Measurements from ENCODE around the gene SLC25A21.

DNA sequence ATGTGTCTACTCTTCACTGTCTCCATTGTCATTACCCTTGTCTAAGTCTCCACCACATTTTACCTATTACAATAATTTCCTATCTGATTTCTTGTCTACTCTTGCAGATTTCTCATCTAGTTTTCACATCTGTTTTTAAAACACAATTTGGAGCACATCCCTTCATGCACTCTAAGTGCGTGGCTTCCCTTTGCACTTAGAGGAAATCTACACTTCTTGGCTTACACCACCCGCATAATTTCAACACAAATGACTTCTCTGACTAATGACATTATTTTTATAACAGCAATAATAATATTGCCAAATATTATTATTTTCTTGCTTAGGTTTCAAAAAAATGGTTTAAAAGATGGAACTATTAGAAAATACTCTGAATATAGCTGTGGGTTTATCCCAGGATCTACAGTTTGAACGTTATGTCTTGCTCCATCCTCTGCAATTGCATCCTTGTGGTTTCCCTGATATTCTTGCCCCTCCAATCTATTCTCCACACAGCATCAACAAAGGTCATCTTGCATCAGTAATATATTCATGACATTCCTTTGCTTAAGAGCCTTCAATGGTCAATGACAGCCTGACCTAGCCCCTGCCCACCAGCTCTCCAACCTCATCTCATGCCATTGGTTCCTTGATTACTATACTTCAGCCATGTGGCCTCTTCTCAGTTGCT lies 153.7 kb downstream of the SLC25A21 start:
- TF ChIP-seq, protein P1, sequence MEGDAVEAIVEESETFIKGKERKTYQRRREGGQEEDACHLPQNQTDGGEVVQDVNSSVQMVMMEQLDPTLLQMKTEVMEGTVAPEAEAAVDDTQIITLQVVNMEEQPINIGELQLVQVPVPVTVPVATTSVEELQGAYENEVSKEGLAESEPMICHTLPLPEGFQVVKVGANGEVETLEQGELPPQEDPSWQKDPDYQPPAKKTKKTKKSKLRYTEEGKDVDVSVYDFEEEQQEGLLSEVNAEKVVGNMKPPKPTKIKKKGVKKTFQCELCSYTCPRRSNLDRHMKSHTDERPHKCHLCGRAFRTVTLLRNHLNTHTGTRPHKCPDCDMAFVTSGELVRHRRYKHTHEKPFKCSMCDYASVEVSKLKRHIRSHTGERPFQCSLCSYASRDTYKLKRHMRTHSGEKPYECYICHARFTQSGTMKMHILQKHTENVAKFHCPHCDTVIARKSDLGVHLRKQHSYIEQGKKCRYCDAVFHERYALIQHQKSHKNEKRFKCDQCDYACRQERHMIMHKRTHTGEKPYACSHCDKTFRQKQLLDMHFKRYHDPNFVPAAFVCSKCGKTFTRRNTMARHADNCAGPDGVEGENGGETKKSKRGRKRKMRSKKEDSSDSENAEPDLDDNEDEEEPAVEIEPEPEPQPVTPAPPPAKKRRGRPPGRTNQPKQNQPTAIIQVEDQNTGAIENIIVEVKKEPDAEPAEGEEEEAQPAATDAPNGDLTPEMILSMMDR (IDR thresholded peaks at IDR 0.05): no peak
- TF ChIP-seq POLR2A (IDR thresholded peaks at IDR 0.05; ENCODE audit: low read depth) (no peak), EP300 (IDR thresholded peaks at IDR 0.05) (no peak), POLR2AphosphoS5 (IDR thresholded peaks at IDR 0.05) (no peak)
